ENCODE measurements around the gene BPHL. TPM values are rescaled to one million over a fixed set of nuclear protein-coding genes. Genes with fewer than 3 reads are reported as not detected.
A peak's percentile ranks its signal among the peaks of the same experiment; 100 is the strongest.
"Not testable (repeated sequence)": the region's sequence is repeated elsewhere in the genome, so short reads cannot be mapped to it uniquely, and the experiment has no call there.

Gene BPHL
- total and polyA plus RNA-seq, 2 of the 4 experiments (the other 2 are of a cell fraction): 14.7 to 16.3 TPM

GRCh38 chr6:3156184-3157130 is 37.9 kb downstream of the BPHL start:
- BruUV-seq (replicated peaks): TSS peak; percentile 39

More at GRCh38 chr6:3156184-3157130, 37.9 kb downstream of the BPHL start:
- DNase-seq; H3K9me1 ChIP-seq (ENCODE audit: insufficient read depth, low read length); H4K20me1 ChIP-seq (ENCODE audit: insufficient read depth, low read length); in situ Hi-C loops (cut with MboI; ENCODE audit: low sequenced_read_pairs); H2BK20ac ChIP-seq (ENCODE audit: low read depth, low read length); H3K9me3 ChIP-seq (ENCODE audit: control insufficient read depth, insufficient read depth, low read length); H3K4me1 ChIP-seq (ENCODE audit: control insufficient read depth, insufficient read depth, low read length); H2BK15ac ChIP-seq (ENCODE audit: low read depth, low read length); H4K5ac ChIP-seq (ENCODE audit: low read depth, low read length); dilution Hi-C loops (cut with HindIII; ENCODE audit: low sequenced_read_pairs, unreplicated experiment); H2BK120ac ChIP-seq (ENCODE audit: low read depth, low read length); H3K27me3 ChIP-seq (ENCODE audit: control insufficient read depth, insufficient read depth, low read length); H2AK5ac ChIP-seq (ENCODE audit: low read depth, low read length); H4K91ac ChIP-seq (ENCODE audit: insufficient read depth, low read depth, low read length); H4K8ac ChIP-seq (ENCODE audit: low read depth in 2 of 2, low read length in 2 of 2): not testable (repeated sequence)
- intact Hi-C loops (cut with micrococcal nuclease): loop anchor here (1.0 to 2.0 kb wide), 3 partner anchors 52 to 102 kb away; partner anchors contain the start of gene PSMG4
- peak overlapping the region; percentile 86 for H2AK9ac ChIP-seq (replicated peaks; ENCODE audit: low read depth, low read length, poor library complexity)
- H2AFZ ChIP-seq (replicated peaks; ENCODE audit: low read length, poor library complexity): peak overlapping the region; percentile 47
- H3K4me3 ChIP-seq (ENCODE audit: insufficient read depth, low read depth, low read length): peak overlapping the region; percentile 99
- H3K9ac ChIP-seq (ENCODE audit: low read depth, low read length): peak overlapping the region; percentile 66
- H3K18ac ChIP-seq (ENCODE audit: low read depth, low read length): peak overlapping the region; percentile 19; the same call in 1 of the 2 replicates
- peaks cover 14% of the 10 kb centered on the region for H3K36me3 ChIP-seq (ENCODE audit: control insufficient read depth, insufficient read depth, low read length)
- peak; percentile 6 for ATAC-seq (ENCODE audit: low read depth)
- H3K79me1 ChIP-seq (ENCODE audit: low read depth in 1 of 2, low read length in 2 of 2): peaks cover 10 to 34% of the 10 kb centered on the region in 2 experiments; a peak in 3 of 4 replicates
- POLR2A ChIA-PET (ENCODE audit: unreplicated experiment): interaction anchor here (1.8 kb wide), 1 partner anchor 91 kb away, joined by 5 read pairs; no protein-coding TSS in a partner anchor
- peak overlapping the region; percentile 1 for H3K14ac ChIP-seq (replicated peaks; ENCODE audit: low read depth, low read length)
- peak overlapping the region; percentile 11; the same call in 1 of the 2 replicates for H3K56ac ChIP-seq (ENCODE audit: extremely low read depth, insufficient read depth, low read length)
- peak overlapping the region; percentile 19 for H3K23ac ChIP-seq (ENCODE audit: low read depth, low read length)
- peak overlapping the region; percentile 97 for H3K4me2 ChIP-seq (ENCODE audit: low read depth, low read length)
- peak overlapping the region; percentile 22; the same call in 1 of the 2 replicates for H3K27ac ChIP-seq (ENCODE audit: insufficient read depth, low read length)
- CTCF ChIA-PET: interaction anchor here (0.6 to 2.7 kb wide), 5 partner anchors 13 to 95 kb away, joined by 3 to 11 read pairs (median 3); no protein-coding TSS in a partner anchor
- H3K4ac ChIP-seq (ENCODE audit: low read depth, low read length): peak overlapping the region; percentile 2
- 12% methylated on average over 7 of the region's 32 CpGs; no CpG with 5 or more reads in 1 of the 2 experiments for WGBS, 2 experiments (ENCODE audit: extremely low coverage in 2 of 2, insufficient read length in 1 of 2)
- H2BK5ac ChIP-seq (ENCODE audit: low read depth, low read length, poor library complexity, severe bottlenecking): peak overlapping the region; percentile 56
- TF ChIP-seq BHLHE40 (IDR thresholded peaks at IDR 0.05; ENCODE audit: low read depth, low read length): 0 out of 2 replicates have a peak, but pooled peaks have one; percentile 20

Data from IMR-90 (cell line).